ENCODE results near the gene PROX2. TPM values are rescaled to one million over a fixed set of nuclear protein-coding genes. Genes with fewer than 3 reads are reported as not detected.

Gene PROX2
- total RNA-seq, 1 donor from 2014 or later: 0.05 TPM

GRCh38 chr14:74915426-74915825 lies 39.5 kb upstream of the PROX2 start:
- DNase-seq (ENCODE audit: low spot score): no peak
- intact Hi-C loops (cut with micrococcal nuclease): no loop called here
- Mint-ChIP-seq H3K4me1 (ENCODE audit: low read depth) (no peaks in the 10 kb centered on the region), H3K27ac (no peak overlapping the region), H3K9me3 (no peaks in the 10 kb centered on the region), H3K27me3 (ENCODE audit: low read depth) (no peaks in the 10 kb centered on the region), H3K36me3 (ENCODE audit: low read depth) (no peaks in the 10 kb centered on the region), H3K4me3 (ENCODE audit: low read depth) (no peak overlapping the region)

- intact Hi-C loops (cut with micrococcal nuclease): no loop called here
- Mint-ChIP-seq H3K4me3 (ENCODE audit: low read depth) (no peak overlapping the region), H3K27me3 (ENCODE audit: low read depth) (no peaks in the 10 kb centered on the region), H3K36me3 (ENCODE audit: low read depth) (no peaks in the 10 kb centered on the region), H3K9me3 (no peaks in the 10 kb centered on the region), H3K4me1 (ENCODE audit: low read depth) (no peaks in the 10 kb centered on the region), H3K27ac (no peak overlapping the region)
- no peak for DNase-seq (ENCODE audit: low spot score)
These were observed 38.1 kb upstream of the PROX2 start for GRCh38 chr14:74913986-74914573.

- H3K4me1 Mint-ChIP-seq (ENCODE audit: low read depth): no peaks in the 10 kb centered on the region
- H3K27ac Mint-ChIP-seq: no peak overlapping the region
These were observed 37.5 kb upstream of the PROX2 start for GRCh38 chr14:74913393-74913910.

GRCh38 chr14:74912801-74913200 lies 36.9 kb upstream of the PROX2 start:
- no peaks in the 10 kb centered on the region for H3K9me3 Mint-ChIP-seq
- no peaks in the 10 kb centered on the region for H3K4me1 Mint-ChIP-seq (ENCODE audit: low read depth)
- H3K36me3 Mint-ChIP-seq (ENCODE audit: low read depth): no peaks in the 10 kb centered on the region
- no peak for DNase-seq (ENCODE audit: low spot score)
- intact Hi-C loops (cut with micrococcal nuclease): no loop called here
- no peak overlapping the region for H3K27ac Mint-ChIP-seq
- H3K4me3 Mint-ChIP-seq (ENCODE audit: low read depth): no peak overlapping the region
- H3K27me3 Mint-ChIP-seq (ENCODE audit: low read depth): no peaks in the 10 kb centered on the region

More at GRCh38 chr14:74913393-74913910, 37.5 kb upstream of the PROX2 start:
- Mint-ChIP-seq H3K9me3 (no peaks in the 10 kb centered on the region), H3K4me3 (ENCODE audit: low read depth) (no peak overlapping the region), H3K27me3 (ENCODE audit: low read depth) (no peaks in the 10 kb centered on the region), H3K36me3 (ENCODE audit: low read depth) (no peaks in the 10 kb centered on the region)
- intact Hi-C loops (cut with micrococcal nuclease): no loop called here
- DNase-seq (ENCODE audit: low spot score): no peak

GRCh38 chr14:74912111-74912510 lies 36.2 kb upstream of the PROX2 start:
- H3K27me3 Mint-ChIP-seq (ENCODE audit: low read depth): no peaks in the 10 kb centered on the region
- intact Hi-C loops (cut with micrococcal nuclease): no loop called here
- no peak overlapping the region for H3K4me3 Mint-ChIP-seq (ENCODE audit: low read depth)
- H3K36me3 Mint-ChIP-seq (ENCODE audit: low read depth): no peaks in the 10 kb centered on the region
- DNase-seq (ENCODE audit: low spot score): no peak
- H3K4me1 Mint-ChIP-seq (ENCODE audit: low read depth): no peaks in the 10 kb centered on the region
- H3K9me3 Mint-ChIP-seq: no peaks in the 10 kb centered on the region
- no peak overlapping the region for H3K27ac Mint-ChIP-seq

GRCh38 chr14:74911704-74912103 lies 35.8 kb upstream of the PROX2 start:
- no peaks in the 10 kb centered on the region for H3K36me3 Mint-ChIP-seq (ENCODE audit: low read depth)
- no peak overlapping the region for H3K4me3 Mint-ChIP-seq (ENCODE audit: low read depth)
- intact Hi-C loops (cut with micrococcal nuclease): no loop called here
- H3K27ac Mint-ChIP-seq: no peak overlapping the region
- no peaks in the 10 kb centered on the region for H3K9me3 Mint-ChIP-seq
- H3K27me3 Mint-ChIP-seq (ENCODE audit: low read depth): no peaks in the 10 kb centered on the region
- DNase-seq (ENCODE audit: low spot score): no peak
- no peaks in the 10 kb centered on the region for H3K4me1 Mint-ChIP-seq (ENCODE audit: low read depth)

GRCh38 chr14:74911221-74911620 lies 35.3 kb upstream of the PROX2 start:
- DNase-seq (ENCODE audit: low spot score): no peak
- Mint-ChIP-seq H3K27ac (no peak overlapping the region), H3K27me3 (ENCODE audit: low read depth) (no peaks in the 10 kb centered on the region), H3K36me3 (ENCODE audit: low read depth) (no peaks in the 10 kb centered on the region), H3K4me3 (ENCODE audit: low read depth) (no peak overlapping the region), H3K9me3 (no peaks in the 10 kb centered on the region), H3K4me1 (ENCODE audit: low read depth) (no peaks in the 10 kb centered on the region)
- intact Hi-C loops (cut with micrococcal nuclease): no loop called here

GRCh38 chr14:74910556-74910955 lies 34.6 kb upstream of the PROX2 start:
- Mint-ChIP-seq H3K27ac (no peak overlapping the region), H3K4me1 (ENCODE audit: low read depth) (no peaks in the 10 kb centered on the region), H3K4me3 (ENCODE audit: low read depth) (no peak overlapping the region), H3K9me3 (no peaks in the 10 kb centered on the region), H3K27me3 (ENCODE audit: low read depth) (no peaks in the 10 kb centered on the region), H3K36me3 (ENCODE audit: low read depth) (peaks cover 3% of the 10 kb centered on the region)
- intact Hi-C loops (cut with micrococcal nuclease): no loop called here
- no peak for DNase-seq (ENCODE audit: low spot score)

GRCh38 chr14:74909911-74910310 lies 34.0 kb upstream of the PROX2 start:
- H3K4me3 Mint-ChIP-seq (ENCODE audit: low read depth): no peak overlapping the region
- H3K27ac Mint-ChIP-seq: no peak overlapping the region
- no peaks in the 10 kb centered on the region for H3K9me3 Mint-ChIP-seq
- peaks cover 6% of the 10 kb centered on the region for H3K36me3 Mint-ChIP-seq (ENCODE audit: low read depth)
- H3K27me3 Mint-ChIP-seq (ENCODE audit: low read depth): no peaks in the 10 kb centered on the region
- DNase-seq (ENCODE audit: low spot score): no peak
- intact Hi-C loops (cut with micrococcal nuclease): no loop called here
- H3K4me1 Mint-ChIP-seq (ENCODE audit: low read depth): no peaks in the 10 kb centered on the region

GRCh38 chr14:74909501-74909900 lies 33.6 kb upstream of the PROX2 start:
- intact Hi-C loops (cut with micrococcal nuclease): no loop called here
- Mint-ChIP-seq H3K9me3 (no peaks in the 10 kb centered on the region), H3K27ac (no peak overlapping the region), H3K36me3 (ENCODE audit: low read depth) (peaks cover 6% of the 10 kb centered on the region), H3K4me1 (ENCODE audit: low read depth) (no peaks in the 10 kb centered on the region), H3K27me3 (ENCODE audit: low read depth) (no peaks in the 10 kb centered on the region), H3K4me3 (ENCODE audit: low read depth) (no peak overlapping the region)
- no peak for DNase-seq (ENCODE audit: low spot score)

- Mint-ChIP-seq H3K9me3 (no peaks in the 10 kb centered on the region), H3K36me3 (ENCODE audit: low read depth) (peaks cover 9% of the 10 kb centered on the region), H3K4me1 (ENCODE audit: low read depth) (no peaks in the 10 kb centered on the region), H3K27ac (no peak overlapping the region), H3K27me3 (ENCODE audit: low read depth) (no peaks in the 10 kb centered on the region), H3K4me3 (ENCODE audit: low read depth) (no peak overlapping the region)
- intact Hi-C loops (cut with micrococcal nuclease): no loop called here
- no peak for DNase-seq (ENCODE audit: low spot score)
These were observed 33.0 kb upstream of the PROX2 start for GRCh38 chr14:74908861-74909341.

GRCh38 chr14:74907744-74908143 lies 31.8 kb upstream of the PROX2 start:
- H3K4me3 Mint-ChIP-seq (ENCODE audit: low read depth): no peak overlapping the region
- H3K36me3 Mint-ChIP-seq (ENCODE audit: low read depth): peaks cover 17% of the 10 kb centered on the region
- no peaks in the 10 kb centered on the region for H3K4me1 Mint-ChIP-seq (ENCODE audit: low read depth)
- H3K27ac Mint-ChIP-seq: no peak overlapping the region
- no peaks in the 10 kb centered on the region for H3K27me3 Mint-ChIP-seq (ENCODE audit: low read depth)
- no peak for DNase-seq (ENCODE audit: low spot score)
- intact Hi-C loops (cut with micrococcal nuclease): no loop called here
- H3K9me3 Mint-ChIP-seq: no peaks in the 10 kb centered on the region

- no peaks in the 10 kb centered on the region for H3K27me3 Mint-ChIP-seq (ENCODE audit: low read depth)
- intact Hi-C loops (cut with micrococcal nuclease): no loop called here
- H3K4me3 Mint-ChIP-seq (ENCODE audit: low read depth): no peak overlapping the region
- H3K4me1 Mint-ChIP-seq (ENCODE audit: low read depth): no peaks in the 10 kb centered on the region
- no peaks in the 10 kb centered on the region for H3K9me3 Mint-ChIP-seq
- H3K27ac Mint-ChIP-seq: no peak overlapping the region
- peaks cover 24% of the 10 kb centered on the region for H3K36me3 Mint-ChIP-seq (ENCODE audit: low read depth)
- no peak for DNase-seq (ENCODE audit: low spot score)
These were observed 31.1 kb upstream of the PROX2 start for GRCh38 chr14:74906925-74907521.
